Measurements from ENCODE around the gene KRTAP10-1.

DNA sequence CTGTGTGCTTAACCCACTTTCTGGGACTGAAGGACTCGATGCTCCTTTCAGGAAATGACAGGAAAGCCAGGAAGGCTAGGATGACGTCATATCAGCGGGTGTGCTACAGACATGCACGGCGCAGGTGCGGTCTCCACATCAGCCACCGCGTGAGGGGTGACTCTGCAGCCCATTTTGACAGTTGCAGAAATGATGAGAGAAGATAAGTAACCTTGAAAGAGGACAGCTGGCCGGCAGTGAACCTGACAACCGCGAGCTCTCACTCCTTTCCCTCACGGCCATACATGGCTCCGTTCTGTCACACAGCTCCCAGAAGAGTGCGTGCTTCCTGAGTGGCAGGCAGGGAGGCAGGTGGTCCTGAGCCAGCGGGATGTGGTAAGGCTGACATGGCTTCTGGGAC is 42.1 kb upstream of the KRTAP10-1 start:
- TF ChIP-seq POLR2A (IDR thresholded peaks at IDR 0.05; ENCODE audit: insufficient read depth in 1 of 2, low read depth in 2 of 2, low read length in 2 of 2) (no peak), ZC3H4 (CRISPR knock-in tag; IDR thresholded peaks at IDR 0.05; ENCODE audit: borderline replicate concordance) (no peak), HNF4G (IDR thresholded peaks at IDR 0.05; ENCODE audit: borderline replicate concordance, low read depth, low read length) (no peak), HNF4G (CRISPR knock-in tag; IDR thresholded peaks at IDR 0.05; ENCODE audit: borderline replicate concordance, low read depth) (no peak), YEATS4 (CRISPR knock-in tag; IDR thresholded peaks at IDR 0.05; ENCODE audit: borderline replicate concordance) (no peak)
- TF ChIP-seq, protein P1, sequence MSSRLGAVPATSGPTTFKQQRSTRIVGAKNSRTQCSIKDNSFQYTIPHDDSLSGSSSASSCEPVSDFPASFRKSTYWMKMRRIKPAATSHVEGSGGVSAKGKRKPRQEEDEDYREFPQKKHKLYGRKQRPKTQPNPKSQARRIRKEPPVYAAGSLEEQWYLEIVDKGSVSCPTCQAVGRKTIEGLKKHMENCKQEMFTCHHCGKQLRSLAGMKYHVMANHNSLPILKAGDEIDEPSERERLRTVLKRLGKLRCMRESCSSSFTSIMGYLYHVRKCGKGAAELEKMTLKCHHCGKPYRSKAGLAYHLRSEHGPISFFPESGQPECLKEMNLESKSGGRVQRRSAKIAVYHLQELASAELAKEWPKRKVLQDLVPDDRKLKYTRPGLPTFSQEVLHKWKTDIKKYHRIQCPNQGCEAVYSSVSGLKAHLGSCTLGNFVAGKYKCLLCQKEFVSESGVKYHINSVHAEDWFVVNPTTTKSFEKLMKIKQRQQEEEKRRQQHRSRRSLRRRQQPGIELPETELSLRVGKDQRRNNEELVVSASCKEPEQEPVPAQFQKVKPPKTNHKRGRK (CRISPR knock-in tag; IDR thresholded peaks at IDR 0.05) = no peak

Data from HepG2 (cell line).